ENCODE data around the gene MESP1. TPM values are rescaled to one million over a fixed set of nuclear protein-coding genes. Genes with fewer than 3 reads are reported as not detected.

Gene MESP1
- total and polyA plus RNA-seq, 2 of the 8 experiments (the other 6 are each of a cell fraction or from before 2014, with no cell fraction given) = 0.15 to 0.23 TPM

GRCh38 chr15:89732451-89733172, 18.4 kb downstream of the MESP1 start:
- ChIA-PET CTCF (ENCODE audit: partially characterized antibody) (interaction anchor here (0.8 to 2.9 kb wide), 11 partner anchors 8 to 243 kb away, joined by 3 to 12 read pairs (median 5); no protein-coding TSS in a partner anchor), POLR2A (ENCODE audit: partially characterized antibody) (interaction anchor here (0.6 to 1.2 kb wide), 3 partner anchors 161 to 277 kb away, joined by 3 to 4 read pairs (median 3); partner anchors contain the start of gene AP3S2)
- no peak overlapping the region for H2BK20ac ChIP-seq (ENCODE audit: low read length)
- H3K23ac ChIP-seq (ENCODE audit: insufficient read length) = no peak overlapping the region
- no peak overlapping the region for H2BK5ac ChIP-seq (ENCODE audit: low read depth, low read length)
- H3K36me3 ChIP-seq (ENCODE audit: control insufficient read depth in 2 of 4, insufficient read depth in 4 of 4, low read length in 3 of 4) = no peaks in the 10 kb centered on the region
- no peaks in the 10 kb centered on the region for H3K23me2 ChIP-seq (ENCODE audit: low read depth, low read length)
- H3K27ac ChIP-seq (ENCODE audit: low read depth, low read length) = no peak overlapping the region
- H4K20me1 ChIP-seq (replicated peaks in 1 of 2; ENCODE audit: control insufficient read depth in 1 of 2, insufficient read depth in 2 of 2, low read length in 2 of 2) = no peaks in the 10 kb centered on the region
- peak overlapping the region; percentile 67 for H2AFZ ChIP-seq (ENCODE audit: low read length)
- H3K56ac ChIP-seq (replicated peaks; ENCODE audit: insufficient read length, low read depth, low read length) = no peak overlapping the region
- no peak overlapping the region for H2AK5ac ChIP-seq (ENCODE audit: low read depth, low read length)
- no peaks in the 10 kb centered on the region for H3K79me1 ChIP-seq (ENCODE audit: low read depth, low read length)
- no peak overlapping the region for H3K18ac ChIP-seq (ENCODE audit: extremely low read depth, low read length)
- no peak overlapping the region for H2BK12ac ChIP-seq (ENCODE audit: low read depth, low read length)
- no peak overlapping the region for H4K91ac ChIP-seq (replicated peaks; ENCODE audit: insufficient read length, low read length)
- no peak overlapping the region for H3K4me3 ChIP-seq (ENCODE audit: extremely low read depth in 1 of 4, insufficient read depth in 2 of 4, low read depth in 3 of 4, low read length in 4 of 4)
- no peaks in the 10 kb centered on the region for H3K9me3 ChIP-seq (ENCODE audit: insufficient read depth in 2 of 2, low read depth in 1 of 2, low read length in 1 of 2)
- no peak overlapping the region for H2BK120ac ChIP-seq (replicated peaks; ENCODE audit: low read depth, low read length)
- no peak overlapping the region for H3K9ac ChIP-seq (replicated peaks in 1 of 4; ENCODE audit: extremely low read depth in 1 of 4, low read depth in 3 of 4, low read length in 3 of 4)
- H3K14ac ChIP-seq (ENCODE audit: insufficient read length) = no peak overlapping the region
- no peak overlapping the region; a peak in 1 of 4 replicates for H3K4me2 ChIP-seq (ENCODE audit: insufficient read depth in 1 of 2, low read depth in 2 of 2, low read length in 2 of 2)
- FAIRE-seq = no peak
- DNase-seq (ENCODE audit: low read depth in 1 of 2, low spot score in 2 of 2) = no peak
- H4K5ac ChIP-seq (ENCODE audit: insufficient read length, low read depth, low read length) = no peak overlapping the region
- 71% methylated on average over 8 of the region's 8 CpGs; no CpG with 5 or more reads in 1 of the 2 experiments for WGBS, 2 experiments (ENCODE audit: extremely low coverage in 1 of 2, insufficient coverage in 1 of 2, insufficient read length in 1 of 2, insufficient replicate concordance in 2 of 2, low coverage in 1 of 2, low lambda C conversion rate in 2 of 2, missing lambda C conversion rate in 1 of 2)
- no peaks in the 10 kb centered on the region; a peak in 1 of 7 replicates for H3K27me3 ChIP-seq (replicated peaks in 1 of 4; ENCODE audit: control insufficient read depth in 3 of 4, extremely low read depth in 1 of 4, insufficient read depth in 3 of 4, low read length in 3 of 4)
- no peak overlapping the region for H3K4ac ChIP-seq (replicated peaks; ENCODE audit: insufficient read length, low read depth, low read length)
- H2BK15ac ChIP-seq (ENCODE audit: low read length) = no peak overlapping the region
- H3K79me2 ChIP-seq (ENCODE audit: control insufficient read depth in 1 of 2, insufficient read depth in 2 of 2, low read length in 2 of 2) = no peaks in the 10 kb centered on the region
- H4K8ac ChIP-seq (ENCODE audit: extremely low read depth, insufficient read depth, low read length) = no peak overlapping the region
- no peaks in the 10 kb centered on the region; a peak in 2 of 7 replicates for H3K4me1 ChIP-seq (replicated peaks in 1 of 4; ENCODE audit: control insufficient read depth in 3 of 4, insufficient read depth in 4 of 4, low read length in 3 of 4)
- TF ChIP-seq, protein P1, sequence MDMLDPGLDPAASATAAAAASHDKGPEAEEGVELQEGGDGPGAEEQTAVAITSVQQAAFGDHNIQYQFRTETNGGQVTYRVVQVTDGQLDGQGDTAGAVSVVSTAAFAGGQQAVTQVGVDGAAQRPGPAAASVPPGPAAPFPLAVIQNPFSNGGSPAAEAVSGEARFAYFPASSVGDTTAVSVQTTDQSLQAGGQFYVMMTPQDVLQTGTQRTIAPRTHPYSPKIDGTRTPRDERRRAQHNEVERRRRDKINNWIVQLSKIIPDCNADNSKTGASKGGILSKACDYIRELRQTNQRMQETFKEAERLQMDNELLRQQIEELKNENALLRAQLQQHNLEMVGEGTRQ (IDR thresholded peaks at IDR 0.05; ENCODE audit: low read length) = no peak
- TF ChIP-seq RAD21 (IDR thresholded peaks at IDR 0.05 in 1 of 2, conservative IDR thresholded peaks at IDR 0.05 in 1 of 2; ENCODE audit: low read depth in 2 of 2, low read length in 2 of 2) (peak; percentile 31 to 32; a peak in 2 of 4 replicates), EZH2 (IDR thresholded peaks at IDR 0.05; ENCODE audit: low read depth, low read length, severe bottlenecking) (no peak), ATF2 (IDR thresholded peaks at IDR 0.05; ENCODE audit: low read length) (no peak), TAF1 (IDR thresholded peaks at IDR 0.05; ENCODE audit: low read depth, low read length) (no peak), E2F6 (IDR thresholded peaks at IDR 0.05) (no peak)
